Measurements from ENCODE around the gene SBSN.
"Not testable (repeated sequence)": the region's sequence is repeated elsewhere in the genome, so short reads cannot be mapped to it uniquely, and the experiment has no call there.

The SBSN gene

DNA sequence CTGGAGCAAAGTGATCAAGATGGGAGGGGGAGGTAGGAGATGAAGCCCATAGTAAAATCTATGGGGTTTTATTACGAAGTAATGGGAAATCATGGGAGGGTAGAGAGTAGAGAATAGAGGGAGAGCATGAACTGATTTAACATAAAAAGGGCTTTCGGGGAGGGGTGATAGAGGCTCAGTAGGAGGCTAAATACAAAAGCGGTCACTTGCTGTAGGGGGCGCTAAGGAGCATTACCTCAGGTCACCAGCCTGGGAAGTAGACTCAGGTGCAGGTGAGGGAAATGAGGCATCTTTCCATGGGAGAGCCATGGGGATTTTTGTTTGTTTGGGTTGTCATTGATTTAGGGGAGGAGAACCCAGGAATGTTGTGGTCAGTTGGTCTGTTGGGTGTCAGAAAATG lies 52.0 kb downstream of the SBSN start:
- no peak for DNase-seq (ENCODE audit: low spot score)

DNA sequence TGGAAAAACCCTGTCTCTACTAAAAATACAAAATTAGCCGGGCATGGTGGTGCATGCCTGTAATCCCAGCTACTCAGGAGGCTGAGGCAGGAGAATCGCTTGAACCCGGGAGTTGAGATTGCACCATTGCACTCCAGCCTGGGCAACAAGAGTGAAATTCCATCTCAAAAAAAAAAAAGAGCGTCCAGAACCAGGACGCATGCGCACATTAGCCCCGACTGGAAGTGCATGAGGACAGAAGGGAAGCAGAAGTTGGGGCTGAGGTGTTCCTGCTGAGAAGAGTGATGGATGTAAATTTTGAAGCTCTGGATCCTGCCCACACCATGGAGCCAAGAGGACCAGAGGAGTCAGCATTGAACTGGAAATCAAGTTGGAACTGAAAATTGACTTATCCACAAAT lies 53.5 kb downstream of the SBSN start:
- DNase-seq (ENCODE audit: low spot score), result not testable (repeated sequence)

DNA sequence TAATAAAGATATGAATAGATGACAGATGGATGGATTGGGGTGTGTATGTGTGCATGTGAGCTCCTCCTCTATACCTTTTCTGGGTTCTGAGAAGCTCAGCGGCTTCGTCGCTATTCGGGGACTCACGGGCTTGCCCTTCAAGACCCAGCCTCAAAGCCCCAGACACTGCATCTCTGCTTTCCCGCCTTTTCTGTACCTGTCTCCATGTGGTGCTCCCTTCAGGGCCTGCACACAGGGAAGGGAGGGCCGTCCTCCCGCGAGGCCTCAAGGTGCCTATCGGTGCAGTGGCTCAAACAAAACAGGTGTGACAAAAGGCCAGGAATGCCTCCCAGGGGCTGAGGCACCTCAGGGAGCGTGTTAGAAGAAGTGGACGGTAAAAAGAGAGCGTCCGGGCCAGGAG lies 54.0 kb downstream of the SBSN start:
- DNase-seq (ENCODE audit: low spot score), result no peak

All from SK-N-DZ (cell line).